Measurements from ENCODE around the gene CEMIP. TPM values are rescaled to one million over a fixed set of nuclear protein-coding genes. Genes with fewer than 3 reads are reported as not detected.

Gene CEMIP
- total RNA-seq, 1 donor from 2014 or later, result 0.30 TPM

GRCh38 chr15:80764535-80764934 is 14.6 kb upstream of the CEMIP start:
- intact Hi-C loops (cut with micrococcal nuclease), result no loop called here
- peaks cover 8% of the 10 kb centered on the region for H3K27me3 Mint-ChIP-seq (ENCODE audit: low read depth)
- no peak for DNase-seq (ENCODE audit: low spot score)
- no peak overlapping the region for H3K4me3 Mint-ChIP-seq (ENCODE audit: low read depth)
- H3K4me1 Mint-ChIP-seq (ENCODE audit: low read depth), result no peaks in the 10 kb centered on the region
- H3K9me3 Mint-ChIP-seq, result no peaks in the 10 kb centered on the region
- H3K27ac Mint-ChIP-seq, result no peak overlapping the region
- no peaks in the 10 kb centered on the region for H3K36me3 Mint-ChIP-seq (ENCODE audit: low read depth)

GRCh38 chr15:80766275-80766674 is 12.9 kb upstream of the CEMIP start:
- no peak for DNase-seq (ENCODE audit: low spot score)
- Mint-ChIP-seq H3K4me1 (ENCODE audit: low read depth) (no peaks in the 10 kb centered on the region), H3K4me3 (ENCODE audit: low read depth) (no peak overlapping the region), H3K27me3 (ENCODE audit: low read depth) (peaks cover 5% of the 10 kb centered on the region), H3K9me3 (no peaks in the 10 kb centered on the region), H3K27ac (no peak overlapping the region), H3K36me3 (ENCODE audit: low read depth) (no peaks in the 10 kb centered on the region)
- intact Hi-C loops (cut with micrococcal nuclease), result no loop called here

- H3K36me3 Mint-ChIP-seq (ENCODE audit: low read depth), result no peaks in the 10 kb centered on the region
- H3K27me3 Mint-ChIP-seq (ENCODE audit: low read depth), result peaks cover 8% of the 10 kb centered on the region
- intact Hi-C loops (cut with micrococcal nuclease), result no loop called here
- H3K4me1 Mint-ChIP-seq (ENCODE audit: low read depth), result no peaks in the 10 kb centered on the region
- no peak for DNase-seq (ENCODE audit: low spot score)
- H3K9me3 Mint-ChIP-seq, result no peaks in the 10 kb centered on the region
- H3K27ac Mint-ChIP-seq, result no peak overlapping the region
- H3K4me3 Mint-ChIP-seq (ENCODE audit: low read depth), result no peak overlapping the region
Observed at GRCh38 chr15:80768158-80768557, 11.0 kb upstream of the CEMIP start.

GRCh38 chr15:80769153-80769828 is 9.9 kb upstream of the CEMIP start:
- intact Hi-C loops (cut with micrococcal nuclease), result no loop called here
- Mint-ChIP-seq H3K36me3 (ENCODE audit: low read depth) (no peaks in the 10 kb centered on the region), H3K4me1 (ENCODE audit: low read depth) (no peaks in the 10 kb centered on the region), H3K9me3 (no peaks in the 10 kb centered on the region), H3K27ac (no peak overlapping the region), H3K4me3 (ENCODE audit: low read depth) (no peak overlapping the region), H3K27me3 (ENCODE audit: low read depth) (peaks cover 12% of the 10 kb centered on the region)
- DNase-seq (ENCODE audit: low spot score), result no peak

GRCh38 chr15:80769829-80770705 is 9.1 kb upstream of the CEMIP start:
- H3K27me3 Mint-ChIP-seq (ENCODE audit: low read depth), result peaks cover 15% of the 10 kb centered on the region
- intact Hi-C loops (cut with micrococcal nuclease), result no loop called here
- no peak overlapping the region for H3K4me3 Mint-ChIP-seq (ENCODE audit: low read depth)
- H3K4me1 Mint-ChIP-seq (ENCODE audit: low read depth), result no peaks in the 10 kb centered on the region
- H3K27ac Mint-ChIP-seq, result no peak overlapping the region
- no peaks in the 10 kb centered on the region for H3K36me3 Mint-ChIP-seq (ENCODE audit: low read depth)
- H3K9me3 Mint-ChIP-seq, result no peaks in the 10 kb centered on the region
- DNase-seq (ENCODE audit: low spot score), result no peak

GRCh38 chr15:80773122-80773551 is 6.0 kb upstream of the CEMIP start:
- Mint-ChIP-seq H3K9me3 (no peaks in the 10 kb centered on the region), H3K27me3 (ENCODE audit: low read depth) (peaks cover 22% of the 10 kb centered on the region), H3K27ac (no peak overlapping the region), H3K4me3 (ENCODE audit: low read depth) (no peak overlapping the region), H3K4me1 (ENCODE audit: low read depth) (no peaks in the 10 kb centered on the region), H3K36me3 (ENCODE audit: low read depth) (no peaks in the 10 kb centered on the region)
- intact Hi-C loops (cut with micrococcal nuclease), result no loop called here
- no peak for DNase-seq (ENCODE audit: low spot score)

GRCh38 chr15:80773792-80774352 is 5.3 kb upstream of the CEMIP start:
- intact Hi-C loops (cut with micrococcal nuclease), result no loop called here
- Mint-ChIP-seq H3K9me3 (no peaks in the 10 kb centered on the region), H3K4me3 (ENCODE audit: low read depth) (no peak overlapping the region), H3K27ac (no peak overlapping the region), H3K4me1 (ENCODE audit: low read depth) (peaks cover 1% of the 10 kb centered on the region), H3K27me3 (ENCODE audit: low read depth) (peaks cover 24% of the 10 kb centered on the region), H3K36me3 (ENCODE audit: low read depth) (no peaks in the 10 kb centered on the region)
- no peak for DNase-seq (ENCODE audit: low spot score)

GRCh38 chr15:80774486-80774885 is 4.7 kb upstream of the CEMIP start:
- H3K36me3 Mint-ChIP-seq (ENCODE audit: low read depth), result no peaks in the 10 kb centered on the region
- H3K4me3 Mint-ChIP-seq (ENCODE audit: low read depth), result no peak overlapping the region
- DNase-seq (ENCODE audit: low spot score), result no peak
- H3K27me3 Mint-ChIP-seq (ENCODE audit: low read depth), result peaks cover 25% of the 10 kb centered on the region
- H3K4me1 Mint-ChIP-seq (ENCODE audit: low read depth), result peaks cover 1% of the 10 kb centered on the region
- intact Hi-C loops (cut with micrococcal nuclease), result no loop called here
- no peaks in the 10 kb centered on the region for H3K9me3 Mint-ChIP-seq
- H3K27ac Mint-ChIP-seq, result no peak overlapping the region

GRCh38 chr15:80775338-80775737 is 3.8 kb upstream of the CEMIP start:
- H3K27me3 Mint-ChIP-seq (ENCODE audit: low read depth), result peaks cover 33% of the 10 kb centered on the region
- DNase-seq (ENCODE audit: low spot score), result no peak
- intact Hi-C loops (cut with micrococcal nuclease), result loop anchor here (5.0 kb wide), 1 partner anchor 83 kb away; no protein-coding TSS in a partner anchor
- peaks cover 9% of the 10 kb centered on the region for H3K4me1 Mint-ChIP-seq (ENCODE audit: low read depth)
- H3K9me3 Mint-ChIP-seq, result no peaks in the 10 kb centered on the region
- H3K4me3 Mint-ChIP-seq (ENCODE audit: low read depth), result no peak overlapping the region
- no peak overlapping the region for H3K27ac Mint-ChIP-seq
- H3K36me3 Mint-ChIP-seq (ENCODE audit: low read depth), result no peaks in the 10 kb centered on the region

GRCh38 chr15:80776420-80777045 is 2.6 kb upstream of the CEMIP start:
- intact Hi-C loops (cut with micrococcal nuclease), result loop anchor here (1.0 to 5.0 kb wide), 3 partner anchors 84 to 322 kb away; no protein-coding TSS in a partner anchor
- H3K4me3 Mint-ChIP-seq (ENCODE audit: low read depth), result no peak overlapping the region
- no peak overlapping the region for H3K27ac Mint-ChIP-seq
- peaks cover 42% of the 10 kb centered on the region for H3K27me3 Mint-ChIP-seq (ENCODE audit: low read depth)
- no peaks in the 10 kb centered on the region for H3K36me3 Mint-ChIP-seq (ENCODE audit: low read depth)
- no peaks in the 10 kb centered on the region for H3K9me3 Mint-ChIP-seq
- H3K4me1 Mint-ChIP-seq (ENCODE audit: low read depth), result peaks cover 12% of the 10 kb centered on the region
- peak; percentile 45 for DNase-seq (ENCODE audit: low spot score)

- peaks cover 47% of the 10 kb centered on the region for H3K27me3 Mint-ChIP-seq (ENCODE audit: low read depth)
- H3K9me3 Mint-ChIP-seq, result no peaks in the 10 kb centered on the region
- DNase-seq (ENCODE audit: low spot score), result no peak
- no peaks in the 10 kb centered on the region for H3K36me3 Mint-ChIP-seq (ENCODE audit: low read depth)
- H3K27ac Mint-ChIP-seq, result no peak overlapping the region
- H3K4me1 Mint-ChIP-seq (ENCODE audit: low read depth), result peaks cover 14% of the 10 kb centered on the region
- intact Hi-C loops (cut with micrococcal nuclease), result loop anchor here (2.0 to 5.0 kb wide), 2 partner anchors 85 to 322 kb away; no protein-coding TSS in a partner anchor
- no peak overlapping the region for H3K4me3 Mint-ChIP-seq (ENCODE audit: low read depth)
Observed at GRCh38 chr15:80777137-80777536, 2.0 kb upstream of the CEMIP start.

- no peak overlapping the region for H3K4me3 Mint-ChIP-seq (ENCODE audit: low read depth)
- no peaks in the 10 kb centered on the region for H3K36me3 Mint-ChIP-seq (ENCODE audit: low read depth)
- no peak for DNase-seq (ENCODE audit: low spot score)
- no peak overlapping the region for H3K27ac Mint-ChIP-seq
- H3K27me3 Mint-ChIP-seq (ENCODE audit: low read depth), result peaks cover 54% of the 10 kb centered on the region
- peaks cover 20% of the 10 kb centered on the region for H3K4me1 Mint-ChIP-seq (ENCODE audit: low read depth)
- intact Hi-C loops (cut with micrococcal nuclease), result loop anchor here (2.0 to 5.0 kb wide), 3 partner anchors 86 to 323 kb away; no protein-coding TSS in a partner anchor
- no peaks in the 10 kb centered on the region for H3K9me3 Mint-ChIP-seq
Observed at GRCh38 chr15:80777826-80778620, 1.1 kb upstream of the CEMIP start.
